GM12864 (cell line): ENCODE measurements around the gene SNW1.
"Not testable (repeated sequence)": the region's sequence is repeated elsewhere in the genome, so short reads cannot be mapped to it uniquely, and the experiment has no call there.

Experiments
- DNase-seq: peaks from one replicate; pipeline ENCODE4 v3.0.0-alpha.2; 2011; ENCODE audit warnings: low read depth
- H3K4me3 ChIP-seq: 2 replicates; pipeline ENCODE4 v1.5.1; 2011; ENCODE audit warnings: mild to moderate bottlenecking, low read depth, low read length, control low read depth
- TF ChIP-seq, protein P1 (sequence below): IDR thresholded peaks from 2 replicates; pipeline ENCODE4 v1.5.1; 2011; ENCODE audit warnings: low read depth, mild to moderate bottlenecking, moderate library complexity, low read length, control low read depth, inconsistent platforms; ENCODE audit errors: missing control alignments

Gene SNW1

DNA sequence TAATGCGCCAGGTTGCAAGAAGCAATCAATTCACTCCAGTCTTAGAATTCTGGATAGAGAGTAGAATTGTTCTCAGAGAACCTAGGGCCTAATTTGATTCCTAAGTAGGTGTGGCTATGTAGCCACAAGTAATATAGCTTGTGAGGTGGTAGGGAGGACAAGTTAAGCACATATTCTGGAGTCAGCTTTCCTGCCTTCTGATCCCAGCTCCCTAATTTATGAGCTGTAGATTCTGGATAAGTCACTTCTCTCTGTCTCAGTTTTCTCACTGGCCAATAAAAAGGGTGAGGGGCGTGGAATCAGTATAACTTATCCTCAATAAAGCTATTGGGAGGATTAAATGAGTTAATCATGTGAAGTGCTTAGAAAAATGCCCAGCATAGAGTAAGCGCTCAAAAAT lies 3.0 kb upstream of the SNW1 start:
- DNase-seq: no peak
- no peak overlapping the region for H3K4me3 ChIP-seq
- TF ChIP-seq, protein P1, sequence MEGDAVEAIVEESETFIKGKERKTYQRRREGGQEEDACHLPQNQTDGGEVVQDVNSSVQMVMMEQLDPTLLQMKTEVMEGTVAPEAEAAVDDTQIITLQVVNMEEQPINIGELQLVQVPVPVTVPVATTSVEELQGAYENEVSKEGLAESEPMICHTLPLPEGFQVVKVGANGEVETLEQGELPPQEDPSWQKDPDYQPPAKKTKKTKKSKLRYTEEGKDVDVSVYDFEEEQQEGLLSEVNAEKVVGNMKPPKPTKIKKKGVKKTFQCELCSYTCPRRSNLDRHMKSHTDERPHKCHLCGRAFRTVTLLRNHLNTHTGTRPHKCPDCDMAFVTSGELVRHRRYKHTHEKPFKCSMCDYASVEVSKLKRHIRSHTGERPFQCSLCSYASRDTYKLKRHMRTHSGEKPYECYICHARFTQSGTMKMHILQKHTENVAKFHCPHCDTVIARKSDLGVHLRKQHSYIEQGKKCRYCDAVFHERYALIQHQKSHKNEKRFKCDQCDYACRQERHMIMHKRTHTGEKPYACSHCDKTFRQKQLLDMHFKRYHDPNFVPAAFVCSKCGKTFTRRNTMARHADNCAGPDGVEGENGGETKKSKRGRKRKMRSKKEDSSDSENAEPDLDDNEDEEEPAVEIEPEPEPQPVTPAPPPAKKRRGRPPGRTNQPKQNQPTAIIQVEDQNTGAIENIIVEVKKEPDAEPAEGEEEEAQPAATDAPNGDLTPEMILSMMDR: no peak

DNA sequence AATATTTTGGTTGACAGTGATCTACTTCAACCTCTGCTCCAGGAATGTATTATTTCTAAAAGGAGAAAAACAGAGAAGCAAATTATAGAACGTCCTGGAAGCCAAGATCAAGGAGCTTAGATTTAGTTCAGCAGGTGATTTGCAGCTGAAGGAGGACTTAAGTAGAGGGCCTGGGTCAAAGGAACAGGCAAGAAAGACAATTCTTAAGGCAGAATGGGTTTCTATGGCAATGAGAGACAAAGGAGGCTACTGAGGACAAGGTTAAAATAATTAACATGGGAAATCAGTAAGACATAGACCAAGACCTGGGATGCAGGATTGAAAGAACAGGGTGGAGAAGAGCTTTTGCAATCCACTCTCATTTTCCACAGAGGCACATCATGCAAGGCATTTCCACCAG lies 2.4 kb upstream of the SNW1 start:
- TF ChIP-seq, protein P1: no peak
- no peak overlapping the region for H3K4me3 ChIP-seq
- DNase-seq: no peak

DNA sequence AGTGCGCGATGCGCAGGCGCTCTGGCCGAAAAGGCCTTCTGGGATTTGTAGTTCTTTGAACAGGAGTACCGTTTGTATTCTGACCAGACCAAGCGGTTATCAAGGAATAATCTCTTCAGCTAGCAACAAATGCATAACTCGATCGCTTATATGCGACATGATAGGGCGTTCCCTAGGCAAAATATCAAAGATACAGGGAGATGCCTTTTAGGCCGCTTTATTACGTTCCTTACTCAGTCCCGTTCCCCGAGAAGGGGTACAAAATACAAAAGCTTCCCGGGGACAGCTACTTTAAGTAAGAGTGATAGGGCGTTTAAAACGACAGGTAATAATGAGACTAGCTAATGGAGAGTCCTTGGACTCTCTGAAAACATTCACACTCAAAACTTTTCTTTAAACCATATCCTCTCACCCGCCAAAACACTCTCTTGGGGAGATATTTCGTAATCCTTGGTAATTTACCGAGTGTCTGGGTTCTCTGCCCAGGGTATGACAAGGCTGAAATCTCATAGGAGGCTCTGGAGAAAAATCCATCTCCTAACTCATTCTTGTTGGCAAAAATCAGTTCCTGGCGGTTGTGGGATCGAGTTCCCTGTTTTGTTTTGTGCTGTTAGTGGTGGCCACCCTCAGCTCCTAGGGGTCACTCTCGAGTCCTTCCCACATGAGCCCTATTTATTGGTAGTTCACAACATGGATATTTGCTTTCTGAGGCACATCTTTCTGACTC lies 412 bp upstream of the SNW1 start:
- peak overlapping the region; percentile 92 for H3K4me3 ChIP-seq
- TF ChIP-seq, protein P1: no peak
- DNase-seq: peak; percentile 89

DNA sequence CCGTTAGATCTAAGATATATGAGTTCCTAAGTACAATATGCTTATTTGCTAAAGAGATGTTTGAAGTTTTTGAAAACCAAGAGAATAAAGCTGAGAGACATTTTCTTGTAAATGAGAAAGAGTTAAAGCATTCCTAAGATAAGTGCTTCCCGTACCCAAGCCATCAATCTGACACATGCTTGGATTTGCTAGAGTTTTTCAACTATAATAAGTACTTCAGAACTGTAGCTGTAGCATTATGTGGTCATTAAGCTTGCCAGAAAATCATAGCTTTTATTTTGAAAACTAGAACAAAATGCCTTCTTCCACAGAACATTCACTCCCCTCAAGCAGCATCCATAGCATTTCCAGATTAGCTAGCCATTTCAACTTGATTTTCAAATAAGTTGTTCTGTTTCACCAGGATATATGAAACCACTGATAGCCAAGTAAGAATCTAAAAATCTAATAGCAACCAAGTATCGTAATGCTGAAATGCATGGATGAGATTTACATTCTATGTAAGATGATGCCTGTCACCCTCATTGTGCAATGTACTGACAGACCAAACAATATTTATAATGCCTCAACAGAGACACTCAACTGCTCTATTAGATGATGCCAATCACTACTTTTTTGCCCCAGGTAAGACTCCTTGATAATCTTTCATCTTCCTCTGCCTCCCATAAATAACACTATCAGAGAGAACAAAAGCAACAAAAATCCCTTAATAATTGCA lies 8.0 kb downstream of the SNW1 start:
- H3K4me3 ChIP-seq: no peak overlapping the region
- DNase-seq: no peak
- TF ChIP-seq, protein P1: no peak

DNA sequence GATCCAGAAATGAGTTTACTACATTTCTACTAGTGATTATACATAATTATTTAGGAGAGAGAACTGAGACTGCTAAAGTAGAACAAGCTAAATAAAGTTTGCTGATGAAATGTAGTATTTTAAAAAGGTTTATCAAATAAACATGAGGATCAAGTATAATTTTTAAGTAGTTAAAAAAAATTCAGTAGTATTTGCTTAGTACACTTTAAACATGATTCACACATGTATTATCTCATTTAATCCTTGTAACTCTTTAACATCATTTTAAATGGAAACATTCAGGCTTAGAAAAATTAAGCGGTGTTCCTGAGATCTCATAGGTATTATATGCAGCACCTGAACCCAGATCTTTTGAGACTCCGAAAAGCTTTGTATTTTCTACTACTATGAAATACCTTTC lies 8.7 kb downstream of the SNW1 start:
- TF ChIP-seq, protein P1: no peak
- H3K4me3 ChIP-seq: no peak overlapping the region
- DNase-seq: no peak

DNA sequence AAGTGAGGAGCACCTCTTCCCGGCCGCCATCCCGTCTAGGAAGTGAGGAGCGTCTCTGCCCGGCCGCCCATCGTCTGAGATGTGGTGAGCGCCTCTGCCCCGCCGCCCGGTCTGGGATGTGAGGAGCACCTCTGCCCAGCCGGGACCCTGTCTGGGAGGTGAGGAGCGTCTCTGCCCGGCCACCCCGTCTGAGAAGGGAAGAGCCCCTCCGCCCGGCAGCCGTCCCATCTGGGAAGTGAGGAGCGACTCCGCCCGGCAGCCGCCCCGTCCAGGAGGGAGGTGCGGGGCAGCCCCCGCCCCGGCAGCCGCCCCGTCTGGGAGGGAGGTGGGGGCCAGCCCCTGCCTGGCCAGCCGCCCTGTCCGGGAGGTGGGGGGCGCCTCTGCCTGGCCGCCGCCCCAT lies 13.5 kb downstream of the SNW1 start:
- H3K4me3 ChIP-seq: not testable (repeated sequence)

DNA sequence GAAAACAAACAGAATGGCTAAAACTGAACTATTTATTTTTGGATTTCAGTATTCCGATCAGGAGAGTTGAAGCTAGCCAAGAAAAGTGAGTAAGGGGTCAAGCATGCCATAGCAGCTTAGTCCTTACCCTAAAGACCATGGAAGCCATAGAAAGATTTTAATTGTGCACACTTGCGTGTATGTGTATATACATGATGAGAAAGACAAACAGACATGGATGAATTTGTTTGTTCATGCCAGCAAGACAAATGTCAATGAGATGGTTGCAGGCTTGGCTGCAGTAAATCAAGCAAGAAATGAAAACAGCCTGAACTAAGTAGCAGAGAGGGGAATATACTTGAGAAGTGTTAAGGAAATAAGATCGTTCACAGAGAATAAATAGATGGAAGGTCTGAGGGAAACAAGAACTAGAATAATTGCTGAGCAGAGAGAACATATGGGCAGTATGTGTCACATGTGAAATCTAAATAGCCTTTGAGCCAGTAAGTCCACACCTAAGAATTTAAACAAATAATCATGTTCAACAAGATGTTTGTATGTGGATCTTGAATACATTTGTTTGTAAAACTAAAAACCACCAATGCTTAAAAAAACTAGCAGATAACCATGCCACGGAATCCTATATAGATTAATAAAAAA lies 14.8 kb downstream of the SNW1 start:
- TF ChIP-seq, protein P1: no peak
- no peak overlapping the region for H3K4me3 ChIP-seq
- DNase-seq: no peak

More for the DNA sequence above, 13.5 kb downstream of the SNW1 start:
- DNase-seq: not testable (repeated sequence)
